Fibroblast of villous mesenchyme (primary cell): ENCODE results near the gene LRP1. TPM values are rescaled to one million over a fixed set of nuclear protein-coding genes. Genes with fewer than 3 reads are reported as not detected.

Experiments used
- DNase-seq: peaks from one replicate; pipeline ENCODE4 v3.0.0-alpha.2; 2010; ENCODE audit warnings: low read depth
- H3K4me3 ChIP-seq: 2 replicates; pipeline ENCODE4 v1.5.1; 2011; ENCODE audit warnings: low read depth, mild to moderate bottlenecking, low read length
- CTCF ChIP-seq: IDR thresholded peaks from 2 replicates; pipeline ENCODE4 v1.5.1; 2012; ENCODE audit warnings: low read depth, mild to moderate bottlenecking, low read length; ENCODE audit not compliant: insufficient read depth
- total RNA-seq: library from RNA; depleted of rRNA; stranded (reverse); fragments of >200 nt; gene quantifications from 2 replicates; pipeline ENCODE4 v1.2.3, GENCODE V29; 2012

The LRP1 gene
- total RNA-seq, 1 donor = 228 TPM

- no peak for DNase-seq
- no peak overlapping the region for H3K4me3 ChIP-seq
- no peak for TF ChIP-seq CTCF
These were observed 126.4 kb downstream of the LRP1 start for GRCh38 chr12:57254506-57255280.

- TF ChIP-seq CTCF = no peak
- no peak for DNase-seq
- no peak overlapping the region for H3K4me3 ChIP-seq
These were observed 127.6 kb downstream of the LRP1 start for GRCh38 chr12:57255916-57256315.

- H3K4me3 ChIP-seq = no peak overlapping the region
- DNase-seq = peak; percentile 82
- no peak for TF ChIP-seq CTCF
These were observed 131.0 kb downstream of the LRP1 start for GRCh38 chr12:57258977-57259970.

GRCh38 chr12:57260366-57260765 lies 132.1 kb downstream of the LRP1 start:
- no peak for TF ChIP-seq CTCF
- no peak overlapping the region for H3K4me3 ChIP-seq
- DNase-seq = no peak

- TF ChIP-seq CTCF = no peak
- no peak overlapping the region for H3K4me3 ChIP-seq
- no peak for DNase-seq
These were observed 133.2 kb downstream of the LRP1 start for GRCh38 chr12:57261428-57261865.

GRCh38 chr12:57262126-57262822 lies 134.0 kb downstream of the LRP1 start:
- no peak for DNase-seq
- no peak overlapping the region for H3K4me3 ChIP-seq
- no peak for TF ChIP-seq CTCF
